Endodermal cell (in vitro differentiated cells): ENCODE results near the gene ERBB4. TPM values are rescaled to one million over a fixed set of nuclear protein-coding genes. Genes with fewer than 3 reads are reported as not detected.

ENCODE experiments used
- DNase-seq: peaks from one replicate; pipeline ENCODE4 v3.0.0-alpha.2; 2017
- H3K27ac ChIP-seq: 2 replicates; pipeline ENCODE4 v1.5.1; 2013; ENCODE audit warnings: mild to moderate bottlenecking, low read depth, low read length, moderate library complexity
- H3K27me3 ChIP-seq: 2 replicates; pipeline ENCODE4 v1.6.1; 2013; ENCODE audit warnings: mild to moderate bottlenecking, low read length, moderate library complexity; ENCODE audit not compliant: insufficient read depth, control insufficient read depth, poor library complexity, severe bottlenecking
- H3K36me3 ChIP-seq: 2 replicates; pipeline ENCODE4 v1.7.0; 2013; ENCODE audit warnings: mild to moderate bottlenecking, low read length, moderate library complexity; ENCODE audit not compliant: control insufficient read depth, insufficient read depth
- H3K4me1 ChIP-seq: one replicate; pipeline ENCODE4 v1.7.0; 2013; ENCODE audit warnings: low read length; ENCODE audit not compliant: control insufficient read depth, insufficient read depth
- H3K4me3 ChIP-seq: 2 replicates; pipeline ENCODE4 v1.5.1; 2013; ENCODE audit warnings: mild to moderate bottlenecking, low read length, moderate library complexity
- H3K9ac ChIP-seq: 2 replicates; pipeline ENCODE4 v1.6.1; 2013; ENCODE audit warnings: mild to moderate bottlenecking, low read length, moderate library complexity; ENCODE audit not compliant: poor library complexity, severe bottlenecking; ENCODE audit errors: extremely low read depth
- H3K9me3 ChIP-seq: 2 replicates; pipeline ENCODE4 v1.6.1; 2013; ENCODE audit warnings: mild to moderate bottlenecking, low read length, moderate library complexity; ENCODE audit not compliant: control insufficient read depth
- H3K27ac Mint-ChIP-seq: 2 replicates; pipeline ENCODE4 v1.8.0; 2020; ENCODE audit warnings: mixed read lengths
- H3K27me3 Mint-ChIP-seq: 2 replicates; pipeline ENCODE4 v1.8.0; 2021; ENCODE audit warnings: mild to moderate bottlenecking, mixed read lengths; ENCODE audit not compliant: insufficient read depth
- H3K36me3 Mint-ChIP-seq: 2 replicates; pipeline ENCODE4 v1.8.0; 2020; ENCODE audit warnings: low read depth, mixed read lengths
- H3K4me1 Mint-ChIP-seq: 2 replicates; pipeline ENCODE4 v1.8.0; 2020; ENCODE audit warnings: mixed read lengths
- H3K4me3 Mint-ChIP-seq: 2 replicates; pipeline ENCODE4 v1.8.0; 2020; ENCODE audit warnings: mild to moderate bottlenecking, moderate library complexity, mixed read lengths
- H3K9me3 Mint-ChIP-seq: 2 replicates; pipeline ENCODE4 v1.8.0; 2020; ENCODE audit warnings: mild to moderate bottlenecking, mixed read lengths
- CTCF ChIP-seq: fragments of 200-600 bp; sonication (generic); conservative IDR thresholded peaks from 2 replicates; pipeline ENCODE4 v1.5.0; 2021; ENCODE audit warnings: antibody characterized with exemption, mild to moderate bottlenecking
- WGBS, 2 experiments: methylation state at CpG; one replicate each; pipeline versions ENCODE4 v1.1.5 to v1.1.7; 2013; ENCODE audit warnings: missing lambda C conversion rate in 2 of 2, mixed read lengths in 1 of 2; ENCODE audit not compliant: insufficient coverage in 1 of 2, insufficient read length in 1 of 2; 5-methylcytosine and 5-hydroxymethylcytosine counted together
- total RNA-seq, 2 donors: library from RNA; stranded (reverse); fragmentation: NEBNext Ultra II Directional in 1 of 2; extraction: Animal tissue kit (Norgen Biotek cat#: 25700) in 1 of 2; gene quantifications; 2 replicates in 1 of 2; 3 replicates in 1 of 2; pipeline ENCODE4 v1.2.1, GENCODE V29; 2021

ERBB4 gene
- total RNA-seq, 2 donors from 2014 or later, result 154 to 158 TPM

DNA sequence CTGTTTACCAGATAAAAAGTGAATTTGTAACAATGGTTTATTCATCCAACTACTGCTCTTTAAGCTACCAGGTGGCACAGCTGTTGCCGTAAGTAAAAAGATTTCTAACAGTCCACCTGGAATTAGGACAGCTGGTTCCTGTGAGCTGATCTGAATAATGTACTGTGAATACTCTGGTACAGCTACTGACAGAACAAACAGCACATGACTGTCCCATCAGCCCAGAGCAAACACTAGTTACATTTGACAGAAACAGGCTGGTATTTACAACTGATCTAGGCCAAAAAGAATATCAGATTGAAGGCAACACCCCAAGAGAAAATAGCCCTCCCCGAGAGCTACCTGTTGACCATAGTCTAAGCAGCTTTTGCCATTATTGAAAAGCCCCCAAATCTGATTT lies 1141.8 kb downstream of the ERBB4 start:
- Mint-ChIP-seq H3K27me3 (no peaks in the 10 kb centered on the region), H3K4me1 (no peaks in the 10 kb centered on the region), H3K27ac (no peak overlapping the region), H3K9me3 (no peaks in the 10 kb centered on the region), H3K36me3 (peaks cover 5% of the 10 kb centered on the region), H3K4me3 (no peak overlapping the region)
- Histone ChIP-seq H3K36me3 (no peaks in the 10 kb centered on the region), H3K4me1 (no peaks in the 10 kb centered on the region), H3K27ac (no peak overlapping the region), H3K27me3 (no peaks in the 10 kb centered on the region), H3K9ac (no peak overlapping the region), H3K9me3 (no peaks in the 10 kb centered on the region), H3K4me3 (no peak overlapping the region)
- 100% methylated on average over 2 of the region's 2 CpGs for WGBS, 2 experiments
- no peak for TF ChIP-seq CTCF
- no peak for DNase-seq

DNA sequence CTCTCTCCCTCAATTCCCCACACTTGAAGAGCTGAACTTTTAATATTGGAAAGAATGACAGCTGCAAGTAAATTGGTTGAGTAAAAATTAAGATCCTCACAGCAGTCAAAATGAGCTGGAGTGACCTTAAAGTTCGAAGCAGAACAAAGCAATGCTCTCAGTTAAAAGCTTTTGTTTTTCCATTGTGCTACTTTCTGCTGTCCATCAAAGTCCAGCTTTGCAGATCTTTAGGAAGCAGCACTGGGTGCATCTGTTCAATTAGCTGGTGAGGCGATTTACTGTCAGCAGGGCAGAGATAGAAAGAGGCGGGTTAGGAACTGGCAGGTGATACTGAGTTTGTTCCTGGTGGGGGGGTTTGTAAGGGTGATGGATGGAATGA lies 1147.4 kb downstream of the ERBB4 start:
- H3K27ac ChIP-seq, result peak overlapping the region; percentile 85
- H3K4me3 ChIP-seq, result no peak overlapping the region
- Mint-ChIP-seq H3K27ac (no peak overlapping the region), H3K9me3 (no peaks in the 10 kb centered on the region), H3K4me3 (no peak overlapping the region), H3K27me3 (no peaks in the 10 kb centered on the region), H3K4me1 (no peaks in the 10 kb centered on the region), H3K36me3 (peaks cover 10% of the 10 kb centered on the region)
- WGBS, 2 experiments, result 59 to 89% methylated on average over 2 to 3 of the region's 3 CpGs
- no peak overlapping the region for H3K9ac ChIP-seq
- H3K4me1 ChIP-seq, result no peaks in the 10 kb centered on the region
- H3K9me3 ChIP-seq, result no peaks in the 10 kb centered on the region
- H3K27me3 ChIP-seq, result no peaks in the 10 kb centered on the region
- no peak for TF ChIP-seq CTCF
- DNase-seq, result no peak
- peaks cover 3% of the 10 kb centered on the region for H3K36me3 ChIP-seq

DNA sequence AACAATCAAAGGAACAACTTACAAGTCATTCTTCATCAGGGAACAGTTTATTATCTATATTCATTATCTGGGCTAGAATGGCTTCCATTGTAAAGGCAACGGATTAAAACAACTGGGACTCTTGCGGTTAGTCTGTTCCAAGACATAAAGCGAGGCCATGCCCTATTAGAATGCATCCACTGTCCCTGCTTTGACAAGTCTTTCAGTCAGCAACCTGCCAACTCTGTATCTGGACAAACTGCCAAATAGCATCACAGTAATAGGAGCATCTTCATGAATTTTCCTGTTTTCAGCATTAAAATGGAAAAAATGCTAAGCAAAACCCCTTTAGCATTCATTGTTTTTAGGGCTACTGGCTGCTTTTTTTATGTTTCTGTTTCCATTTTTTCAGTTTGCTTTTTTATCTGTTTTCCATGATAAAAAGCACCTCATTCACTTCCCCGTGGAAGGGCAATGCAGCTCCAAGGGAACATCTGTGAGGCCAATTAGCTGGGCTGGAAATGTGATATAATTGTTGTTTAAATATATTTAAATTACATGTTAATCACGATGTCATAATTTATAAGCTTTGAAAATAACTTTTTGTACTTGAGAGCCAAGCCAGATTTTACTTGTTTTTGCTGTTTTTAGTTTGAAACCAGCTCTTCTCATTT lies 1147.9 kb downstream of the ERBB4 start:
- no peaks in the 10 kb centered on the region for H3K27me3 ChIP-seq
- H3K4me1 ChIP-seq, result no peaks in the 10 kb centered on the region
- Mint-ChIP-seq H3K9me3 (no peaks in the 10 kb centered on the region), H3K4me1 (no peaks in the 10 kb centered on the region), H3K27me3 (no peaks in the 10 kb centered on the region), H3K36me3 (peaks cover 10% of the 10 kb centered on the region), H3K27ac (no peak overlapping the region), H3K4me3 (no peak overlapping the region)
- 71 to 76% methylated on average over 3 to 4 of the region's 5 CpGs for WGBS, 2 experiments
- no peak overlapping the region for H3K9ac ChIP-seq
- peak overlapping the region; percentile 85 for H3K27ac ChIP-seq
- DNase-seq, result no peak
- no peaks in the 10 kb centered on the region for H3K9me3 ChIP-seq
- no peak for TF ChIP-seq CTCF
- H3K4me3 ChIP-seq, result no peak overlapping the region
- peaks cover 3% of the 10 kb centered on the region for H3K36me3 ChIP-seq
